Endothelial cell (in vitro differentiated cells): ENCODE data around the gene FERMT1. TPM values are rescaled to one million over a fixed set of nuclear protein-coding genes. Genes with fewer than 3 reads are reported as not detected.

ENCODE experiments used
- DNase-seq: peaks from one replicate; pipeline ENCODE4 v3.0.0; 2021; ENCODE audit warnings: low spot score
- H3K27ac Mint-ChIP-seq: one replicate; pipeline ENCODE4 v1.8.0; 2021; ENCODE audit warnings: mixed read lengths, inconsistent platforms; ENCODE audit not compliant: unreplicated experiment
- H3K27me3 Mint-ChIP-seq: one replicate; pipeline ENCODE4 v1.8.0; 2021; ENCODE audit warnings: mild to moderate bottlenecking, moderate library complexity, mixed read lengths, inconsistent platforms; ENCODE audit not compliant: unreplicated experiment
- H3K36me3 Mint-ChIP-seq: one replicate; pipeline ENCODE4 v1.8.0; 2021; ENCODE audit warnings: mild to moderate bottlenecking, low read depth, mixed read lengths, inconsistent platforms; ENCODE audit not compliant: unreplicated experiment
- H3K4me1 Mint-ChIP-seq: one replicate; pipeline ENCODE4 v1.8.0; 2021; ENCODE audit warnings: mild to moderate bottlenecking, mixed read lengths, inconsistent platforms; ENCODE audit not compliant: unreplicated experiment
- H3K4me3 Mint-ChIP-seq: one replicate; pipeline ENCODE4 v1.8.0; 2021; ENCODE audit warnings: mild to moderate bottlenecking, mixed read lengths, inconsistent platforms; ENCODE audit not compliant: unreplicated experiment
- H3K9me3 Mint-ChIP-seq: one replicate; pipeline ENCODE4 v1.8.0; 2021; ENCODE audit warnings: mixed read lengths, inconsistent platforms; ENCODE audit not compliant: unreplicated experiment
- CTCF ChIP-seq: fragments of 200-600 bp; sonication (generic); IDR thresholded peaks from one replicate; pipeline ENCODE4 v1.5.0; 2021; ENCODE audit warnings: antibody characterized with exemption; ENCODE audit not compliant: unreplicated experiment
- total RNA-seq: library from RNA; stranded (reverse); fragmentation: NEBNext Ultra II Directional; extraction: Animal tissue kit (Norgen Biotek cat#: 25700); gene quantifications from one replicate; pipeline ENCODE4 v1.2.1, GENCODE V29; 2021; ENCODE audit not compliant: unreplicated experiment

The FERMT1 gene
- total RNA-seq, 1 donor from 2014 or later, result 0.62 TPM

DNA sequence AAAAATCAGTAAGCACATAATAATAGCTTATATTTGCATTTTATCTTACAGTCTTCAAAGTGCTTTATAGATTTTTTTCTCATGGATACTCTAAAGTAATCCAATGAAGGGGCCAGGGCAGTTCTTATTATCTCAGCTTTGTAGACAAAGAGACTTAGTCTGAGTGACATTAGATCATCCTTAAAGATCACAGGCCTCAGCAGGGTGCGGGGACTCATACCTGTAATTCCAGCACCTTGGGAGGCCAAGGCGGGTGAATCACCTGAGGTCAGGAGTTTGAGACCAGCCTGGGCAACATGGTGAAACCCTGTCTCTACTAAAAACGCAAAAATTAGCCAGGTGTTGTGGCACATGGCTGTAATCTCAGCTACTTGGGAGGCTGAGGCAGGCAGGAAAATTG, 14.5 kb downstream of the FERMT1 start:
- H3K27ac Mint-ChIP-seq, result no peak overlapping the region
- H3K27me3 Mint-ChIP-seq, result no peaks in the 10 kb centered on the region
- H3K4me1 Mint-ChIP-seq, result no peaks in the 10 kb centered on the region
- no peak for TF ChIP-seq CTCF
- no peak overlapping the region for H3K4me3 Mint-ChIP-seq
- no peaks in the 10 kb centered on the region for H3K9me3 Mint-ChIP-seq
- H3K36me3 Mint-ChIP-seq, result peaks cover 5% of the 10 kb centered on the region
- DNase-seq, result no peak

DNA sequence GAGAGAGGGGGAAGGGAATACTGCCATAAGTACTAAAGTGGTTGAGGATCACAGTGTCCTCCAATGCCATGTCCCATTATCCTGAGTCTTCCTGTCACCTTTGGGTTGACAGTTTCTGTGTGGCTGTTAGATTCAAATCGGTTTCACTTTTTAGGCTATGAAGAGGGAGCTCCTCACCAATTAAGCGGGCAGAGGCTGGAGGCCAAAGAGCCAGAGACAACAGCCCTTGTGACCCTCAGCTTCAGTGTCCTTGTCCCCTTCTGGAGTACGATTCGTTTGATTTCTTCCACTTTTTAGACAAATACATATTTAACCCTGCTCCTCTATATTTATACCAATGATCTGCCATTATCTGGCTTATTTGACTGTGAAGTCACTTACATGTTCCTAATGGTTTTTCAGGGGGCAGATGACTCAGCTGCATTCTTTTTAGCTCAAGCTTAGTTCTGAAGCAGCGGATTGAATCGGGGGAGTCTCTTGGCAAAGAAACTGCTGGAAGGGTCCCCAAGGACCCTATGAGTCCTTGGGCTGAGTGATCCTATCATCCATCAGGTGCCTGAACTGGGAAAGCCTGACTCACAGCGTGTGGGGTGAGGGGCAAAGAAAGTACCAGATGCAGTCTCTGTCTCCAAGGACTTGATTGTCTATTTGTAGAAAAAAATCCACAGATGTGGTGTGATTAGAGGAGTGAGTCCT, 18.2 kb downstream of the FERMT1 start:
- Mint-ChIP-seq H3K9me3 (no peaks in the 10 kb centered on the region), H3K27me3 (no peaks in the 10 kb centered on the region), H3K27ac (no peak overlapping the region), H3K36me3 (no peaks in the 10 kb centered on the region), H3K4me1 (no peaks in the 10 kb centered on the region), H3K4me3 (no peak overlapping the region)
- TF ChIP-seq CTCF, result no peak
- no peak for DNase-seq

GRCh38 chr20:6103301-6103700, 19.5 kb downstream of the FERMT1 start:
- Mint-ChIP-seq H3K4me1 (no peaks in the 10 kb centered on the region), H3K9me3 (no peaks in the 10 kb centered on the region), H3K4me3 (no peak overlapping the region), H3K27me3 (no peaks in the 10 kb centered on the region), H3K36me3 (no peaks in the 10 kb centered on the region), H3K27ac (no peak overlapping the region)
- DNase-seq, result no peak
- no peak for TF ChIP-seq CTCF

DNA sequence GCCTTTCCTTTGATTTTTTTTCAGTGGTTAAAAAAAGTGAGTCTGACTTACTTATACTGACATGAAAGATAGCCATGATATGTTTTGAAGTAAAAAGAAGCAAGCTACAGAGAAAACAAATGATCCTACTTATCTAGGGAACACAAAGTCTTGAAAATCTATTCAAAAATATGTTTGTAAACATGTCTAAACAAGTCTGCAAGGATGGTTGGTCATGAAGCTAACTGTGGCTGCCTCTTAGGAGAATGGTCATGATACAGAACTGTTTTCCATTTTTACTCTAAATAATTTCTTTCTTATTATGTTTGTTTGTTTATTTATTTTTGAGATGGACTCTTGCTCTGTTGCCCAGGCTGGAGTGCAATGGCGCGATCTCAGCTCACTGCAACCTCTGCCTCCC, 21.5 kb downstream of the FERMT1 start:
- Mint-ChIP-seq H3K9me3 (no peaks in the 10 kb centered on the region), H3K27me3 (no peaks in the 10 kb centered on the region), H3K4me3 (no peak overlapping the region), H3K36me3 (no peaks in the 10 kb centered on the region), H3K4me1 (no peaks in the 10 kb centered on the region), H3K27ac (no peak overlapping the region)
- no peak for DNase-seq
- TF ChIP-seq CTCF, result no peak

- no peak for TF ChIP-seq CTCF
- no peak for DNase-seq
- no peak overlapping the region for H3K27ac Mint-ChIP-seq
- H3K4me1 Mint-ChIP-seq, result no peaks in the 10 kb centered on the region
- no peaks in the 10 kb centered on the region for H3K27me3 Mint-ChIP-seq
- H3K4me3 Mint-ChIP-seq, result no peak overlapping the region
- H3K36me3 Mint-ChIP-seq, result no peaks in the 10 kb centered on the region
- no peaks in the 10 kb centered on the region for H3K9me3 Mint-ChIP-seq
Measured at GRCh38 chr20:6100246-6100645, 22.6 kb downstream of the FERMT1 start.
